Measurements from ENCODE around the gene THAP8.
A peak's percentile ranks its signal among the peaks of the same experiment; 100 is the strongest.

Gene THAP8

GRCh38 chr19:35991731-35992450, 62.2 kb downstream of the THAP8 start:
- no peak for DNase-seq

DNA sequence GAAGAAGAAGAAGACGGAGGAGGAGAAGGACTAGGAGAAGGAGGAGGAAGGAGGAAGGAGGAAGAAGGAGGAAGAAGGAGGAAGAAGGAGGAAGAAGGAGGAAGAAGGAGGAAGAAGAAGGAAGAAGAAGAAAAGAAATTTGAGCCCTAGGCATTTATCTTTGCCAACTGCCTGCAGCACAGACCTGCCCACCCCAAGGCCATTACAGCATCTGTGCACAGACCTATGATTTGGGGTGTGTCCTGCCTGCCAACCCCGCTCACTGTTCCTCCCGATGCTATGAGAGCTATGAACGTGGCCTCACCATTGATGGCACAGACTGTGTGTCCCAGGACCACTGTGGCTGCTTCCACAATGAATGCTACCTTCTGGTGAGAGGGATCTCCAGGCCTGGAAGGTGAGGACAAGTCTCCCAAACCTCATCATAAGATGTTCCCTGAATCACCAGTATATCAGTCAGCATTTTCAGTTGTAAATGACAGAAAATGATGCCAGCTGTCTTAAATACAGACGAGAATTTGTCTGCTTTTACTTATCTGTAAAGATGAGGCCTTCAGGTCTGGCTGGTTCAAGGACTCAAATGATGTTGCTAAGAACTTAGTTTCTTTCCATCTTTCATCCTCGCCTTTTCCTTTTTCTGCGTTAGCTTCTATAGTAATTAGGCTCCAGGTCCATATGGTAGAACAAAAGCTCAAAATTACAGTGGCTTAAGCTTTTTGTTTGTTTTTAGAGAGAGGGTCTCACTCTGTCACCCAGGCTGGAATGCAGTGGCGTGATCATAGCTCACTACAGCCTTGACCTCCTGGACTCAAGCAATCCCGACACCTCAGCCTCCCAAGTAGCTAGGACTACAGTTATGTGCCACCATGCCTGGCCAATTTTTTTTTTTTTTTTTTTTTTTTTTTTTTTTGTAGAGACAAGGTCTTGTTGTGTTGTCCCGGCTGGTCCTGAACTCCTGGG, 63.0 kb downstream of the THAP8 start:
- DNase-seq = no peak

GRCh38 chr19:35990156-35990555, 63.9 kb downstream of the THAP8 start:
- DNase-seq = no peak

DNA sequence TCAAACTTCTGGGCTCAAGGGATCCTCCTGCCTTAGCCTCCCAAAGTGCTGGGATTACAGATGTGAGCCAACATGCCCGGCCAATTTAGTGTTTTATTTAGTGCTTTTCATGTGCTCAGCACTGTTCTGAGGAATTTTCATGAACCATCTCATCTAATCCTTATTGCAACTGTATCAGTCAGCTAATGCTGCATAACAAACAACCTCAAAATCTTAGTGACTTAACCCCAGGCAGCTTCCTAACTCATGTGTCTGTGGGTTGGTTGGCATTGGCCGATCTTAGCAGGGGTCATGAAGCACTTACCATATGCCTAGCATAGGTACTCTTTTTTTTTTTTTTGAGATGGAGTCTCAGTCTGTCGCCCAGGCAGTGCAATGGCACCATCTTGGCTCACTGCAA, 65.3 kb downstream of the THAP8 start:
- no peak for DNase-seq

GRCh38 chr19:35987571-35987896, 66.6 kb downstream of the THAP8 start:
- no peak for DNase-seq

GRCh38 chr19:35986664-35987570, 67.2 kb downstream of the THAP8 start:
- DNase-seq = peak; percentile 68

- no peak for DNase-seq
Measured at GRCh38 chr19:35986111-35986510, 68.0 kb downstream of the THAP8 start.
